ENCODE data around the gene C10orf90.
"Not testable (repeated sequence)": the region's sequence is repeated elsewhere in the genome, so short reads cannot be mapped to it uniquely, and the experiment has no call there.

The C10orf90 gene

GRCh38 chr10:126583552-126584200 lies 86.8 kb downstream of the C10orf90 start:
- no peak for DNase-seq (ENCODE audit: low read depth in 2 of 2)

- DNase-seq (ENCODE audit: low read depth in 2 of 2) = no peak
These were observed 88.8 kb downstream of the C10orf90 start for GRCh38 chr10:126581648-126582046.

- no peak for DNase-seq (ENCODE audit: low read depth in 2 of 2)
These were observed 89.4 kb downstream of the C10orf90 start for GRCh38 chr10:126580873-126581647.

GRCh38 chr10:126576336-126576735 lies 94.2 kb downstream of the C10orf90 start:
- peak in 1 of 2 experiments; percentile 32 for DNase-seq (ENCODE audit: low read depth in 2 of 2)

- DNase-seq (ENCODE audit: low read depth in 2 of 2) = no peak
These were observed 99.6 kb downstream of the C10orf90 start for GRCh38 chr10:126570621-126571602.

- no peak for DNase-seq (ENCODE audit: low read depth in 2 of 2)
These were observed 100.3 kb downstream of the C10orf90 start for GRCh38 chr10:126570245-126570570.

- DNase-seq (ENCODE audit: low read depth in 2 of 2) = peak; percentile 62 to 63
These were observed 100.8 kb downstream of the C10orf90 start for GRCh38 chr10:126569513-126570244.

- no peak for DNase-seq (ENCODE audit: low read depth in 2 of 2)
These were observed 101.6 kb downstream of the C10orf90 start for GRCh38 chr10:126568809-126569385.

- no peak for DNase-seq (ENCODE audit: low read depth in 2 of 2)
These were observed 104.6 kb downstream of the C10orf90 start for GRCh38 chr10:126565871-126566270.

- no peak for DNase-seq (ENCODE audit: low read depth in 2 of 2)
These were observed 105.1 kb downstream of the C10orf90 start for GRCh38 chr10:126565441-126565840.

- DNase-seq (ENCODE audit: low read depth in 2 of 2) = no peak
These were observed 106.1 kb downstream of the C10orf90 start for GRCh38 chr10:126564326-126564888.

- no peak for DNase-seq (ENCODE audit: low read depth in 2 of 2)
These were observed 107.1 kb downstream of the C10orf90 start for GRCh38 chr10:126563361-126563760.

GRCh38 chr10:126561921-126562680 lies 108.4 kb downstream of the C10orf90 start:
- DNase-seq (ENCODE audit: low read depth in 2 of 2) = no peak

GRCh38 chr10:126561294-126561920 lies 109.1 kb downstream of the C10orf90 start:
- DNase-seq (ENCODE audit: low read depth in 2 of 2) = no peak

GRCh38 chr10:126558881-126559280 lies 111.6 kb downstream of the C10orf90 start:
- no peak for DNase-seq (ENCODE audit: low read depth in 2 of 2)

- DNase-seq (ENCODE audit: low read depth in 2 of 2) = no peak
These were observed 119.3 kb downstream of the C10orf90 start for GRCh38 chr10:126551202-126551601.

- not testable (repeated sequence) for DNase-seq (ENCODE audit: low read depth in 2 of 2)
These were observed 119.9 kb downstream of the C10orf90 start for GRCh38 chr10:126550586-126550985.

GRCh38 chr10:126549344-126549743 lies 121.1 kb downstream of the C10orf90 start:
- no peak for DNase-seq (ENCODE audit: low read depth in 2 of 2)

- no peak for DNase-seq (ENCODE audit: low read depth in 2 of 2)
These were observed 125.9 kb downstream of the C10orf90 start for GRCh38 chr10:126544565-126544964.

All from fibroblast of skin of left quadriceps (primary cell).